MG63 (cell line): ENCODE measurements around the gene MANEAL. TPM values are rescaled to one million over a fixed set of nuclear protein-coding genes. Genes with fewer than 3 reads are reported as not detected.

Experiments used
- DNase-seq: peaks from one replicate; pipeline ENCODE4 v3.0.0-alpha.2; 2020
- H3K27me3 ChIP-seq: fragments of 250-450 bp; sonication (Bioruptor Pico); 2 replicates; pipeline ENCODE4 v1.5.1; 2020; ENCODE audit warnings: mild to moderate bottlenecking, moderate library complexity
- H3K36me3 ChIP-seq: fragments of 250-450 bp; sonication (Bioruptor Pico); 2 replicates; pipeline ENCODE4 v1.5.1; 2020; ENCODE audit warnings: mild to moderate bottlenecking, moderate library complexity
- H3K4me3 ChIP-seq: fragments of 250-450 bp; sonication (Bioruptor Pico); 2 replicates; pipeline ENCODE4 v1.5.1; 2020; ENCODE audit warnings: mild to moderate bottlenecking, moderate library complexity
- H3K9me3 ChIP-seq: fragments of 250-450 bp; sonication (Bioruptor Pico); 2 replicates; pipeline ENCODE4 v1.5.1; 2020; ENCODE audit warnings: mild to moderate bottlenecking, moderate library complexity
- total RNA-seq: library from RNA; depleted of rRNA; stranded (reverse); fragments of >200 nt; shearing (Covaris generic); gene quantifications from 2 replicates; pipeline ENCODE4 v1.2.3, GENCODE V29; 2014; ENCODE audit warnings: low replicate concordance; rRNA removed

MANEAL gene
- total RNA-seq, 1 experiment from 2014 or later = 15.0 TPM

- no peak for DNase-seq
- Histone ChIP-seq H3K4me3 (no peak overlapping the region), H3K27me3 (no peaks in the 10 kb centered on the region), H3K9me3 (no peaks in the 10 kb centered on the region), H3K36me3 (peaks cover 48% of the 10 kb centered on the region)
Observed at GRCh38 chr1:37845049-37845646, 51.5 kb downstream of the MANEAL start.

GRCh38 chr1:37845786-37846185, 52.1 kb downstream of the MANEAL start:
- no peak overlapping the region for H3K4me3 ChIP-seq
- H3K36me3 ChIP-seq = peaks cover 44% of the 10 kb centered on the region
- H3K9me3 ChIP-seq = no peaks in the 10 kb centered on the region
- no peaks in the 10 kb centered on the region for H3K27me3 ChIP-seq
- no peak for DNase-seq

- no peak for DNase-seq
- no peak overlapping the region for H3K4me3 ChIP-seq
- no peaks in the 10 kb centered on the region for H3K27me3 ChIP-seq
- H3K36me3 ChIP-seq = peaks cover 47% of the 10 kb centered on the region
- no peaks in the 10 kb centered on the region for H3K9me3 ChIP-seq
Observed at GRCh38 chr1:37846647-37847339, 53.1 kb downstream of the MANEAL start.

- Histone ChIP-seq H3K36me3 (peaks cover 55% of the 10 kb centered on the region), H3K4me3 (no peak overlapping the region), H3K9me3 (no peaks in the 10 kb centered on the region), H3K27me3 (no peaks in the 10 kb centered on the region)
- DNase-seq = no peak
Observed at GRCh38 chr1:37849480-37849879, 55.8 kb downstream of the MANEAL start.

- Histone ChIP-seq H3K4me3 (no peak overlapping the region), H3K36me3 (peaks cover 60% of the 10 kb centered on the region), H3K9me3 (no peaks in the 10 kb centered on the region), H3K27me3 (no peaks in the 10 kb centered on the region)
- no peak for DNase-seq
Observed at GRCh38 chr1:37850352-37850955, 56.8 kb downstream of the MANEAL start.

Other genes with a start within 250 kb of the MANEAL start
- gene SNIP1, start 239.6 kb upstream of the MANEAL start, total RNA-seq = 4.7 and 7.2 TPM in 2 replicates
- not detected in 2 replicates for gene DNALI1, start 236.9 kb upstream of the MANEAL start, total RNA-seq
- 66.5 and 126 TPM in 2 replicates for gene GNL2, start 197.9 kb upstream of the MANEAL start, total RNA-seq
- gene RSPO1, start 159.0 kb upstream of the MANEAL start, total RNA-seq = not detected in 2 replicates
- gene CDCA8, start 101.3 kb upstream of the MANEAL start, total RNA-seq = 6.3 and 14.2 TPM in 2 replicates
- gene EPHA10, start 28.7 kb upstream of the MANEAL start, total RNA-seq = not detected in 2 replicates
- gene C1orf122, start 13.9 kb downstream of the MANEAL start, total RNA-seq = 22.3 and 68.2 TPM in 2 replicates
- 34.7 and 37.8 TPM in 2 replicates for gene YRDC, start 14.4 kb downstream of the MANEAL start, total RNA-seq
- gene MTF1, start 65.7 kb downstream of the MANEAL start, total RNA-seq = 2.2 and 2.5 TPM in 2 replicates
- 12.4 and 19.2 TPM in 2 replicates for gene INPP5B, start 153.2 kb downstream of the MANEAL start, total RNA-seq
- gene SF3A3, start 196.2 kb downstream of the MANEAL start, total RNA-seq = 91.1 and 159 TPM in 2 replicates
- gene FHL3, start 211.7 kb downstream of the MANEAL start, total RNA-seq = 13.7 and 26.0 TPM in 2 replicates
- gene UTP11, start 218.9 kb downstream of the MANEAL start, total RNA-seq = 101 and 200 TPM in 2 replicates